Stimulated activated CD4-positive, alpha-beta T cell treated with anti-CD3 and anti-CD28 coated beads, TNF-alpha, amount 100 ng/mL, for 1 hour (primary cell): ENCODE measurements around the gene SRSF3.
A peak's percentile ranks its signal among the peaks of the same experiment; 100 is the strongest.
"Not testable (repeated sequence)": the region's sequence is repeated elsewhere in the genome, so short reads cannot be mapped to it uniquely, and the experiment has no call there.

Experiments used
- DNase-seq, 3 donors: peaks; one replicate each; pipeline ENCODE4 v3.0.0-alpha.2; 2020; ENCODE audit warnings: low read depth in 3 of 3, low spot score in 1 of 3

Gene SRSF3

DNA sequence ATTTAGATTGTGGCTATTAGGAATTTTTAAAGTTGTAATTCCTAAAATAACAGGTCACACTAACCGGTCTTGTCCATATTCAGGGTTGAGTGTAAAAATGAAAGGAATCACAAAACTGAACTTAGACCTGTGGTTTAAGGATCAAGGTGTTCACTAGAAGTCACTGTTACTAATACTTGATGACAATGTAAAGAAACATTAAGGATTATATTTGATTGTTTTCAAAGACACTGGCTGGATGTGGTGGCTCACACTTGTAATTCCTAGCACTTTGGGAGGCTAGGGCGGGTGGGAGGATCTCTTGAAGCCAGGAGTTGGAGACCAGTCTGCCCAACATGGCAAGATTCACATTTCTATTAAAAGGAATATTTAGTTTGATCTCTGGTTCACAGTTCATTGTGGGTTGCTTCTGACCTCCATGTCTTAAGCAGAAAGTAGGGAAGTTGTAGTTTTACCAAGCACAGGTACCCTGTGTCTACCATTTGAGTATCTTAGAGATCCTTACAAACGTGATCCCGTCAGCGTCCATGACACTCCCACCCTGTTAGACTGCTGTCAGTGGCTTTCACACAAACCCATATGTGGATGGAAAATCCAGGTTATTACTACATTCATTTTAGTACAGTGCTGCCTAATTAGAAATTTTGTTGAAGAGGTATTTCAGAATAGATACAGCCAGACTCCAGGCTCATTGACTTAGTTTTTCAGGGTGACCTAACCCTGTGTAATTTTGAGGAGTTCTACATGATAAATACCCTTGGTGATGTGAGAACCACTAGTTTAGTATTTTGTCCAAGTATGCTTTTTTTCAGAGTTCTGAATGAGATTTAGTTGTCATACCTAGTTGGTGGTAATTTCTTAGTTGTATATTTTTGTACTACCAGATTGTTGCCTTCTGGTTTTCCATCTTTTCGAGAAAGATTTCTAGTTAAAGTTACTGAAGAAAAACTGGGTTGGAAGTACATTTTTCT lies 10.2 kb downstream of the SRSF3 start:
- DNase-seq = no peak

DNA sequence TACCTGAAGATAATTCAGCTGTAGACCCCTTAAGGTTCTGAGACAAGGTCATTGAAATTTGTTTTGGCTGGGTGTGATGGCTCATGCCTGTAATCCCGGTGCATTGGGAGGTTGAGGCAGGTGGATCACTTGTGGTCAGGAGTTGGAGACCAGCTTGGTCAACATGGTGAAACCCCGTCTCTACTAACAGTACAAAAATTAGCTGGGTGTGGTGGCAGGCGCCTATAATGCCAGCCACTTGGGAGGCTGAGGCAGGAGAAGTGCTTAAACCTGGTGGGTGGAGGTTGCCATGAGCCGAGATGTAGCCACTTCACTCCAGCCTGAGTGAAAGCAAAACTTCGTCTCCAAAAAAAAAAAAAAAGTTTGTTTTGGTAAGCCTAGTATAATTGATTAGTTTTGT lies 11.0 kb downstream of the SRSF3 start:
- no peak for DNase-seq

DNA sequence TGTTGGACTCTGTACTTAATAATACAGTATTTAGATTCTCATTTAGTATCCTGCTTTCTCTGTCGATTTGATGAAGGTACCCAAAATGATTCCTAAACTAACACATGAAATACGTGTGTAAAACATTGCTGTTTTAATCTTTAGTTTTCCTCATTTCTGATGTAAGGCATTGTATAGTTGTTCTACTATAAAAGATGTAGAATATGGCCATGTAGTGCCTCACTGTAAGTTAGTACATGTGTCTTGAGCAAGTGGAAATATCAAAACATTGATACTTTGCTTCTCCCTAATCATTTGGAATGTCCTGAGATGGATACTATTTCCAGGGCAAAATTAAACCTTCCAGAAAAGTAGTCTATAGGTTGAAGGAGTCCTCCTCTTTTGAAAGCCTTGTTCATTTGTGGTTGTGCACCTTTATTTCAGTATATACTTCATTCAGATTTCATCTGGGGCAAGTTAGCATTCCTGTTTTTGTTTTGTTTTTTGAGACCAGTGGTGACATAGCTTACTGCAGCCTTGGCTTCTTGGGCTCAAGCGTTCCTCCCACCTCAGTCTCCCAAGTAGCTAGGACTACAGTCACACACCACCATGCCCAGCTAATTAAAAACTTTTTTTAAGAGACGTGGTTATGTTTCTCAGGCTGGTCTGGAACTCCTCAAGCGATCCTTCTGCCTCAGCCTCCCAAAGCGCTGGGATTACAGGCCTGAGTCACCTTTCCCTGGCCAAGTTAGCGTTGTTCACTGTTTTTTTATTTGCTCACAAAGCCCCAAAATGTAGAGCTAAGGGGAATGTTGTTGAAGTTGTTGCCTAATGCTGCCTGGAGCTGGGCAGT lies 11.6 kb downstream of the SRSF3 start:
- DNase-seq = no peak

DNA sequence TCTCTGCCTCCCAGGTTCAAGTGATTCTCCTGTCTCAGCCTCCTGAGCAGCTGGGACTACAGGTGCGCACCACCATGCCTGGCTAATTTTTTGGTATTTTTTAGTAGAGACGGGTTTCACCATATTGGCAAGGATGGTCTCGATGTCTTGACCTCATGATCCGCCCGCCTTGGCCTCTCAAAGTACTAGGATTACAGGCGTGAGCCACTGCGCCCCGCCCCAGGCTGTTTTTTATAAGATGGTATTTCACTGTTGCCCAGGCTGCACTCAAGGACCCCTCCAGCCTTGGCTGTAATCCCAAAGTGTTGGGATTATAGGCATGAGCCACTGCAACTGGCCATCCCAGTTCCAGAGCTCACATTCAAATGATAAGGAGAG lies 13.1 kb downstream of the SRSF3 start:
- not testable (repeated sequence) for DNase-seq

DNA sequence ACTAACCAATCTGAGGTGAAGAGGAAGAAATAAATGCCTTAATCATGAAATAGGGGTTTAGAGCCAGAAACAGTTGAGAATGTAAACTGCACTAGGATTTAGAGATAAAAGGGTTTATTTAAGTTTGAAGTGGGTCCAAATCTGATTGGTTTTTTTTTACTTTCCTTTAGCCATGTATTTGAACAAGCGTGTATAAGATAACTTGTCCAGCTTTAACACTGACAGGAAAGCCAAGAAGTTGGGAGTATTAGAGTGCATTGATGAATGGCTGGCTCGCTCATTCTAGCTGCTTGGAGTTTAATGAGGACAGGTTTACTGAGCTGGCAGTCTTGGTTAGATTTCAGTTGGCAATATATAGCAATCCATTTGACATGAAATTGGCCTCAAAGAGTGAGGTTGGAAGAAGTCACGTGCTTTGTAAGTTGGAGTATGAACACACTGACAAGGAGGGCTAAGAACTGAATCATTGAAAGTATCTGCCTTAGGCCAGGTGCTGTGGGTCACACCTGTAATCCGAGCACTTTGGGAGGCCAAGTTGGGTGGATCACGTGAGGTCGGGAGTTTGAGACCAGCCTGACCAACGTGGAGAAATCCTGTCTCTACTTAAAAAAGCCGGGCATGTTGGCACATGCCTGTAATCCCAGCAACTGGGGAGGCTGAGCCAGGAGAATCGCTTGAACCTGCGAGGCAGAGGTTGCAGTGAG lies 13.7 kb downstream of the SRSF3 start:
- no peak for DNase-seq

DNA sequence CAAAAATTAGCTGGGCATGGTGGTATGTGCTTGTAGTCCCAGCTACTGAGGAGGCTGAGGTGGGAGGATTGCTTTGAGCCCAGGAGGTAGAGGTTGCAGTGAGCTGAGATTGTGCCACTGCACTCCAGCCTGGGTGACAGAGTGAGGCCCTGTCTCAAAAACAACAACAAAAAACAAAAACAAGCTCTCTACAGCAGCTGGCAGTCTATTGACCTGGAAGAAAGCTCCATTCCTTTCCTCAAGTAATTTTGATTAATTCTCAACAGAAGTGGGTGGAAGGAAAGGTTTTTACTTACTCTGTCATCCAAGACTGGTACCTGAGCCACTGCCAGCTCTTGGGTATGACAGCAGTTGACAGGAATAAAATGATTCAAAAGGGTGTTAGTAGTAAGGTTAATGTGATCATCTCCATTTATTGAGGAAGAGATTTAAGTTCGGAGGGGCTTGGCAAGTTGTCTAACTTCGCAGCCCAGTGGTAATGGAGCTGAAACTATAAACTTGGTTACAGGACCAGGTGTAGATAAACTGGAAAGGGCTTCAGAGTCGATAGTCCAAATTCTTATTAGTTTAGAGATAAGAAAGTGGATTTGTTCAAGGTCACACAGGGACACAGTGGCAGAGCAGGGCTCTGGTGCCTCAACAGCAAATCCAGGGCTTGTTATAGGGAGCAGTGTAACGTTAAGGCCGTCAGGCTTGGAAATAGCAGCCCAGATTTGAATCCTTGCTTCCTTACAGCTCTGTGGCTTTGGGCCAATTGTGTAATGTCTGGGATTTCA lies 14.8 kb downstream of the SRSF3 start:
- DNase-seq = no peak

DNA sequence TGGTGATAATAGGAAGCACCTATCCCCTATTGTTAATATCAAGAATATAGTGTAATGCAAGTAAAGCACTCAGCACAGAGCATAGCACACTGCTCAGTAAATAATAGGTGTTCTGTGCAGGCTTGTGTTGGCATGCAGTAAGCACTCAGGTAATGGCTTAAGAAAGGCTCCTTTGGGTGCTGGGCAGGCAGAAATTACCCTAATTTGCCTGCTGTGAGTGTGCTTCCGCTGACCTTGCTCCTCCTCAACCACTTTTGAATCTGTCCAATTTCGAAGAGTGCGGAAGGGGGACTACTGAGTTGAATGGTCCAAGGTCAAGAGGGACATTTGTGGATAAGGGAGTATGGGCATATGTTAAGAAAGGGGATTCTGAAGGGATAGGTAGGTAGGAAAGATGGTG lies 15.4 kb downstream of the SRSF3 start:
- DNase-seq = no peak

DNA sequence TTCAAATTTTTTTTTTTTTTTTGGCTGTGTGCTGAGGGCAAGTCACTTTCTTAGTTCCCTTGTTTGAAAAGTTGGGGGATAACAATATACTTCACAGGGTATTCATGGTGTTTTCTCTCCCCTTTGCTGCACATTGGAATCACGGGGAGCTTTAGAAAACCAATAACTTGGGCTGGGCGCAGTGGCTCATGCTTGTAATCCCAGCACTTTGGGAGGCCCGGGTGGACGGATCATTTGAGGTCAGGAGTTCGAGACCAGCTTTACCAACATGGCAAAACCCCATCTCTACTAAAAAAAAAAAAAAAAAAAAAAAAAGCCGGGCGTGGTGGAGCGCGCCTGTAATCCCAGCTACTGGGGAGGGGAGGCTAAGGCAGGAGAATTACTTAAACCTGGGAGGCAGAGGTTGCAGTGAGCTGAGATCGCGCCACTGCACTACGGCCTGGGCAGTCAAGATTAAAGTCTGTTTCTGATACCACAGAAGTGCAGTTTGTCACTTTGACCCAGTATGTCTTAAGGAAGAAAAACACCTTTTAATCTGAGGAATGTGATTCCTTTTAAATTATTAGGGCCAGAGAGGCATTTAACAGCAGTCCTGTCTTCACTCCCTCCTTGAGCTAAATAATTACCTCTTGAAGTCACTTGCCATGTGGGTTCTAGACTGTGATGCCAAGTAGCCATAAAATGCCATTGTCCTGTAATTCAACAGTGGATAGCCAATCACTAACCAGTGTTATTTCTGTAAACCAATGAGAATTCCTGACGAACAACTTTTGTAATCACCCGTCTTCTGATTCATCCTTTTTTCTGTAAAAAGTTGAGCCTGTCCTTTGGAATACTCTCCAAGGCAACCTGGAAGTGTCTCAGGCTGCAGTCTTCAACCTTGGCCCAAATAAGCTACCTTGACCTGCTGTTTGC lies 16.1 kb downstream of the SRSF3 start:
- DNase-seq = no peak

DNA sequence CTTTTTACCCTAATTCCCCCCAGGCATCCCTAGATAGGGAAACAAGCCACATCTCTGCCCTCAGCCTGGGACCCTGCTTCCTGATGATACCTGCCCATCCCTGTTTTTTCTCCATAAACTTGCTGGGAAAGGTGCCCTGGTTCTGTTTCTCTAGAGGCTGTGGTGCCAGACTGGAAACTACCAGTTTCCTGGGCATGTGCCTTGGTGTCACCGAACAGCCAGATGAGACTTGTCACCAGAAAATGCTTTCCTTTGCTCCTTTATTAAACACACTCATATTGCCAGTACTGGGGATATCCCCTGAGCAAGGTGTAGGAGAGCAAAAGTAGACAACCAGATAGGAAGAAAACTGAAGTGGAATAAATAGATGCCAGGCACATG lies 16.8 kb downstream of the SRSF3 start:
- DNase-seq = no peak

DNA sequence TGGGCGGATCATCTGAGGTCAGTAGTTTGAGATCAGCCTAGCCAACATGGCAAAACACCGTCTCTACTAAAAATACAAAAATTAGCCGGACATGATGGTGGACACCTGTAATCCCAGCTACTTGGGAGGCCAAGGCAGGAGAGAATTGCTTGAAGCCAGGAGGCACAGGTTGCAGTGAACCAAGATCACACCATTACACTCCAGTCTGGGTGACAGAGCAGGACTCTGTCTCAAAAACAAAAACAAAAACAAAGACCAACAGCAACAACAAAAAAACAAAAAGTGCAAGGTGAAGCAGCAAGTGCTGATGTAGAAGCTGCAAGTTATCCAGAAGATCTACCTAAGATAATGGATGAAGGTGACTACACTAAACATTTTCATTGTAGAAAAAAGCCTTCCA lies 17.5 kb downstream of the SRSF3 start:
- not testable (repeated sequence) for DNase-seq

DNA sequence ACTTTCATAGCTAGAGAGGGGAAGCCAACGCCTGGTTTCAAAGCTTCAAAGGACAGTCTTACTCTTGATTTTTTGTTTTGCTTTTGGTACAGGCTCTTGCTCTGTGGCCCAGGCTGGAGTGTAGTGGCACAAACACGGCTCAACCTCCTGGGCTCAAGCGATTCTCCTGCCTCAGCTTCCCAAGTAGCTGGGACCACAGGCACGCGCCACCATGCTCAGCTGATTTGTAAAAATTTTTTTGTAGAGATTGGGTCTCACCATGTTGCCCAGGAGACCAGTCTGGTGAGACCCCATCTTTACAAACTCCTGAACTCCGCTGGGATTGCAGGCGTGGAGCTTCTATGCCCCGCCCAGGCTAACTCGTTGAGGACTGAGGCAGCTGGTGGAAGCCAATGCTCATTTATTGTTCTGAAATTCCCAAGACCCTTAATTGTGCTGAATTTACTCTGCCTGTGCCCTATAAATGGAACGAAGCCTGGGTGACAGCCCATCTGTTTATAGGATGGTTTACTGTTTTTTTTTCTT lies 18.0 kb downstream of the SRSF3 start:
- no peak for DNase-seq

DNA sequence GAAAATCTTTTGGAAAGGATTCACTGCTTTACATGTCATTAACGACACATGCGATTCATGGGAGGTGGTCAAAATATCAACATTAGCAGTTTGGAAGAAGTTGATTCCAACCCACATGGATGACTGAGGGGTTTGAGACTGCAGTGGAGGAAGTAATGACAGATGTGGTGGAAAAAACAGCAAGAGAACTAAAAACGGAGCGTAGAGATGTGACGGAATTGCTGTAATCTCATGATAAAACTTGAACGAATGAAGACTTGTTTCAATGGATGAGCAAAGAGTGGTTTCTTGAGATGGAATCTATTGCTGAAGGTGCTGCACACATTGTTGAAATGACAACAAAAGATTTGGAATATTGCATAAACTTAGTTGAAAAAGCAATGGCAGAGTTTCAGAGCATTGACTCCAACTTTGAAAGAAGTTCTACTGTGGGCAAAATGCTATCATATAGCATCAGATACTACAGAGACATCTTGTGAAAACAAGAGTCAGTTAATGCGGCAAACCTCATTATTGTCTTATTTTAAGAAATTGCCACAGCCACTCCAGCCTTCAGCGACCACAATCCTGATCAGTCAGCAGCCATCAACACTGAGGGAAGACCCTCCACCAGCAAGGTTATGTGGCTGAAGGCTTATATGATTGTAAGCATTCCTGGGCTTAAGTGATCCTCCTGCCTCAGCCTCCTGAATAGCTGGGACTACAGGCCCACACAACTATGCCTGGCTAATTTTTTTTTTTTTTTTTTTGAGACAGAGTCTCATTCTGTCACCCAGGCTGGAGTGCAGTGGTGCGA lies 19.2 kb downstream of the SRSF3 start:
- no peak for DNase-seq

DNA sequence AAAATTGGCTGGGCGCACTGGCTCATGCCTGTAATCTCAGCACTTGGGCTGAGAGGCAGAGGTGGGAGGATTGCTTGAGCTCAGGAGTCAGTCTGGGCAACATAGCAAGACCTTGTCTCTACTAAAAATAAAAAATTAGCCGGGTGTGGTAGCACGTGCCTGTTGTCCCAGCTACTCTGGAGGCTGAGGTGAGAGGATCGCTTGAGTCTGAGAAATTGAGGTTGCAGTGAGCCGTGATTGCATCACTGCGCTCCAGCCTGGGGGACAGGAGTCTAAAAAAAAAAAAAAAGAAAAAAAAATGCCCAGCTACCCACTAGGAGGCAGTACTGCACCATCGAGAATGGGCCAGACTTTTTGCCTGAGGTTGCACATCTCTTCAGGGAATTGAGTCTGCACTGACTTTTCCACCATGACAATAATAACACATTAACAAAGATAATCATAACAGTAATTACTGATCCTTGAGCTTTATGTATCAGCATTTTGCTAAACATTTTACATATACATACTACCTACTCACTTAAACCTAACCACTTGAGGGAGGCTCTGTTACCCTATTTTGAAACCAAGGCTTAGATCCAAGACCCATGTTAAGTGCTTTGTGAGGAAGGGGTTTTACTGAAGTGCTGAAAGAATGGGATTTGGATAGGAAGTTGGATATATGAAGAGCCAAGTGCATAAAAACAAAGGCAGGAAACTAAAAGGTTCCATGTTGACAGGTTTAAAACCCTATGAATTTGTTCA lies 21.0 kb downstream of the SRSF3 start:
- peak in 1 of 3 donors; percentile 11 for DNase-seq

DNA sequence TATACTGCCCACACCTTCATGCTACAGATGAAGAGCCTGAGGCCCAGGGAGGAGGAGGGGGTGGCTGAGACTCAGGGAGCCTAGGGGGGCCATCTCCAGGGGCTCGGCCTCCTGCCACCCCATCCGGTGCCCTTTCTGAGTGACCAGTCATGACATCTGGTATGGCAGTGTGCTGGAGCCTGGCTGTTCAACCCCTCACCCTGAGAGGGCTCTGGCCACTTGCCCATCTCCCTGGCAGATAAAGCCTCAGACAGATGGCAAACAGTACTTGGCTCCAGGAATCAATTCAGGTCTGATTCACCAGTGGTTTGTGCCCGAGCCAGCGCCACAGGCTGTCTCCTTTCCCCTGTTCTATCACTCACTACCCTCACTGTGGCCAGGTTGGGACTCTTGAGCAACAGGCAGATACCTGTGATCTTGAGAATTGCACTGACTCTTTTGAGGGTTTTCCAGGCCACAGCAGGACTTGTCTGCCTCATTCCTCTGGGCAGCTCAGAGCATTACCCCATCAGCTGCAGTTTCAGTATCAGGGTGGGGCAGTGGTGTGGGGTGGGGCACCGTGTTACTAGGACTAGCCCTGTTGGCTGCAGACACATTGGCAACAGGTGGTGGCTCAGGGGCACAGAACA lies 22.8 kb downstream of the SRSF3 start:
- DNase-seq = no peak

DNA sequence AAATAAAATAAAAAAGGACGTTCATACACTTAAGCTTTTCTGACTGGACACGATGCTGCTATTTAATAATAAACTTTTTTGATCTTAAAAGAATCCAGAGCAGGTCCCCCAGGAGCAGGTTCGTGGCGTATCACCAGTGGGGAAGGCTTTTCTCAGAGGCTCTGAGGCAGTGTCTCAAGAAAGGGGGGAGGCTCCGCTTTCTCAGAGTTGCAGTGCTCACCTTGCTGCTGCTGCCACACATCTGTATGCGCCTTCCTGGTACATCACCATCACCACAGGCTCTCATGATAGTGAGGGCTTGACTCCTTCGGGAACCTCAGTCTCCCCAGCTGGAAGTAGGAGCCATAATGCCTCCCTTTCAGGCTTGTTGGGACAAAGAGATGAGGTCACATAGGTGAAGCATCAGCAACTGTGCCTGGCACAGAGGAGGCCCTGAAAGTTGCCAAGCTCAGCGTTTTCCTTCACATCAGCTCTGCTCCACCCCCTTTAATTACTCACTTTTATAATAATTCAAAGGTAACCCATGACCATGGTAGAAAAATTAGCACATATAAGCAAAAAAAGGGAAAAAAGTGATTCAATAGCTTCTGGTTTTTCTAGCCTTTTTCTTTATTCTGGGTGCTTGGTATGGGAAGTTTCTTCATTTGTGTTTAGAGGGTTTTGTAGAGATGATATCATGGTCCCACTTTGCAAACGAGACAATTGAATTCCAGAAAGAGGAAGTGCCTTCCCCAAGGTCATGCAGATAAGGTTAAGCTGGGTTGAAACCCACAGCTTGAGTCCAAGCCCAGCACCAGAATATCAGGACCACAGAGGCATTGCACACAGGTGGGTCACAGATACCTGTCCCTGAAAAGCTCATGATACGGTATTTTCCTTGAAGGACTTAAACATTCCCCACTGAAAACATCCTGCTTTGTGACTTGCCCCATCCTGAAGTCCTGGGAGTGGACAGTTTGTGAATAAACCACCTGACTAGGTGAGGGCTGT lies 24.5 kb downstream of the SRSF3 start:
- no peak for DNase-seq

DNA sequence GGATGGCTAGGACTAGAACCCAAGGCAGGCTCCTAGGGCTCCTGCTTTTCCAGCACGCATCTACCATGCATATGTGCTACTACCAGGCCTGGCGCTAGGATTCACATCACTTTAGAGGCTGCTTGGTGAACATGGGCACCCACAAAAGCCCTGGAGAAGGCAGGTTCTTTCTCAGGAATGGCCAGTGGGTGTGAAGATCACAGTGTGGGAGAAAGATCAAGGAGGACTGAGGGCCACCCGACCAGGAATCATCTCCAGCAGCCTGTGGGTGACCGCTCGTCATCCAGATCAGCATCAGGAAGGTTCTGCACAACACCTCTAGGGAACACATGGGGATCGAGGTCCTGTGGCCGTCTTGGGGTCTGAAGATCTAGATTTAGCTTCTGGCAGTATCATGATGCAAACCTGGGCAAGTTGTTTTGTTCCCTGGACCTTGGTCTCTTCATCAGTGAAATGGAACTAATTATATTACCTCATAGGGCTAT lies 27.3 kb downstream of the SRSF3 start:
- DNase-seq = no peak
